ENCODE data around the gene MYMK.

The MYMK gene

DNA sequence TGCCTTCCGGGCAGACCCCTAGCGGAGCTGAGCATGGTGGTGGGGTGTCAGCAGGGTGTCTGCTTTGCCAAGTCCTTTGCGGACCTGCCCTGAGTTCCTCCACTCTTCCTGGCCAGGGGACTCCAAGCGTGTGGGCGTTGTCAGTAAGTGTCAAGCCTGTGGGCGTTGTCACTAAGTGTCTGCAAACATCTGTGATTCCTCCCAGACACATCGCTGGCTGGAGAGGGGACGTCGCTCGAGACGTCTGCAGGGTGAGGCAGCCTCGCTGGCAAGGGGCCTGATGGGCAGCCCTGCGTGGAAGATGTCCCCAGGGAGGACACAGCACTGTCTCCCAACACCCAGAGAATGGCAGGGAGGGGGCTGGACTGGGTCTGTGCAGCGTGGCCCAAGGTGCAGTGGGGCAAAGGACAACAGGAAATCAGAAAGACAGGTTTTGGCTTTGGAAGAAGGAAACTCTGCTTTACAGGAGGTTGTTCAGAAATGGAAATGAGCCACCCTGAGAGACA is 38.6 kb upstream of the MYMK start:
- H3K4me3 ChIP-seq (ENCODE audit: low read depth, low read length) = no peak overlapping the region
- no peak for TF ChIP-seq CTCF (IDR thresholded peaks at IDR 0.05; ENCODE audit: low read depth, low read length)

- H3K4me3 ChIP-seq (ENCODE audit: low read depth, low read length) = no peak overlapping the region
Measured at GRCh38 chr9:133562611-133563290, 38.0 kb upstream of the MYMK start.

DNA sequence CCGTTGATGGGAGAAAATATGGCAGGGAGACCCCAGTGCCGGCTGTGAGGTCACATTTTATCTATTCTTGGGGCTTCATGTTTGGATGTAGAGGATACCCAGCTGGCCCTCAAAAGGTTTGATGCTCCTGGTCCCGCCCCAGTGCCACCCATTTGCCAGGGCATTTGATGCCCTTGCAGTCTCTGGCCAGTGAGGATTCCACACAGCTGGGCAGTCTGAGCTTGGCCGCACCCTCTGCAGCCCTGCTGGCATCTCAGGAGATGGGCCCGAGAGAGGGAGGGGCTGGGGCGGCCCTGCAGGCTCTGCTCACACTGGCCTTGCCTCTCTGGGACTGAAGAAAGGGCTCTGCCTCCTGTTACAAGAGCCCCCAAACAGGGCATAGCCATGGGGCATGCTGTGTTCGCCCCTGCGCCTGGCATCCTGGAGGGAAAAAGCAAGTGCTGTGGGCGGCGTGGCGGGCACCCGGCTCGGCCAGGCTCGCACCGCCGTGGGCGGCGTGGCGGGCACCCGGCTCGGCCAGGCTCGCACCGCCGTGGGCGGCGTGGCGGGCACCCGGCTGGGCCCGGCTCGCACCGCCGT is 37.3 kb upstream of the MYMK start:
- H3K4me3 ChIP-seq (ENCODE audit: low read depth, low read length) = no peak overlapping the region
- TF ChIP-seq CTCF (IDR thresholded peaks at IDR 0.05; ENCODE audit: low read depth, low read length) = no peak

More at GRCh38 chr9:133562611-133563290, 38.0 kb upstream of the MYMK start:
- no peak for TF ChIP-seq CTCF (IDR thresholded peaks at IDR 0.05; ENCODE audit: low read depth, low read length)

DNA sequence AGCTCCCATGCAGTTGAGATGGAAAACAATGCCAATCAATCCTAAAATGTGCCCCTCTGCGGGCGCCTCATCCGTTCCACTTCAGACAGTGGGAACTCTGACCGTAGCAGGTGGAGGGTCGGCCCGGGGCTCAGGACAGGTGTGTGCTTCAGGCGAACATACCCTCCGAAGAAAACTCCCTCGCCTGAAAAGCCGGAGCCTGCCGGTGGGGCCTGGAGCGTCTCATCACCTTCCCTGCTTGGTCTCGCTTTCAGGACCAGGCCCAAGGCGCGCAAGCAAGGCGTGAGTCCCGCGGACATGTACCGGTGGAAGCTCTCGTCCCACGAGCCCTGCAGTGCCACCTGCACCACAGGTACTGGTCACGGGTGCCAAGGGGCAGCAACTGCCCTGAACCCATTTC is 36.2 kb upstream of the MYMK start:
- no peak for TF ChIP-seq CTCF (IDR thresholded peaks at IDR 0.05; ENCODE audit: low read depth, low read length)
- H3K4me3 ChIP-seq (ENCODE audit: low read depth, low read length) = no peak overlapping the region

GRCh38 chr9:133560311-133560710 is 35.6 kb upstream of the MYMK start:
- TF ChIP-seq CTCF (IDR thresholded peaks at IDR 0.05; ENCODE audit: low read depth, low read length) = no peak
- no peak overlapping the region for H3K4me3 ChIP-seq (ENCODE audit: low read depth, low read length)

DNA sequence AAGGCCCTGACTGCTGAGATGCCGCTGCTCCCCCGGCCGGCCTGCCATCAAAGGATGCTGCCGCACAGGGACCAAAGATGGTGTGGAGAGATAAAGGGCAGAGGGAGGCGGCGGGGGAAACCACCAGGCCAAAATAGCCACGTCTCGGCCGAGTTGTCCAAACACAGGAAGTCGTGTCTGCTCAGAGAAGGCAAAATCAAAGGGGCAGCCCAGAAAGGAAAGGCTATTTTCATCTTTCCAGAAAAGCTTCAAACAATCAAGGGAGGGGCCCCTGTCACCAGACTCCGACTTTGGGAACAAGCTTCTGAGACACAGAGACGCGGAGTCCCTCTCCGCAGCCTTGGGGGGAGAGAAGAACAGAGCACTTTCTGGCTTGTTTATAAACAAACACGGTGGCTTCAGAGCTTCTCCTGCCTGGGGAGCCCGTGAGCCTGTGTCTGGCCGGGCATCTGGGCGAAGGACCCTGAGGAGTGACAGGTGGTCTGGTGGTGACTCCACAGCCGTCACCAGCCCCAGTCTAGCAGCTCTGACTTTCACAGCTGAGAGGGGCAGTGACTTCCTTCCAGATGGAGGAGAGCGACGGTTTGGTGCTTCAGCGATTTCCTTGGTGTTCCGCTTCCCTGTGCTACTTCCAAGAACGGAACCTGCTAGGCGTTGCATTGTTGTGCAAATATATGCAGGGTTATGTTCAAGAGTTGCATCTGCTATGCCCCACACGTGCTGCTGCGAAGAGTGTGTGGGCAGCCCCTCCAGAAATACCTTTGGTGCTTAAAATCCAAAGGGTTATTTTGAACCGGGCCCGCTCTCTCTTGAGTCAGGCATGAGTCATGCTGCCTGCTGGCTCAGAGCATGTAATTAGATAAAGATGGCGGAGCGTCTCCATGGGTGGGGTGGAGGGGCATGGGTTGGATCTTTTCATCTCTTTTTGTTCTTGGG is 33.7 kb upstream of the MYMK start:
- peak overlapping the region; percentile 39 for H3K4me3 ChIP-seq (ENCODE audit: low read depth, low read length)
- no peak for TF ChIP-seq CTCF (IDR thresholded peaks at IDR 0.05; ENCODE audit: low read depth, low read length)

All from WI38 (cell line).